ENCODE measurements around the gene LRRC75B. TPM values are rescaled to one million over a fixed set of nuclear protein-coding genes. Genes with fewer than 3 reads are reported as not detected.

LRRC75B gene
- total and polyA plus RNA-seq, 2 of the 8 experiments (the other 6 are each of a cell fraction or from before 2014, with no cell fraction given) = 12.2 to 26.6 TPM

DNA sequence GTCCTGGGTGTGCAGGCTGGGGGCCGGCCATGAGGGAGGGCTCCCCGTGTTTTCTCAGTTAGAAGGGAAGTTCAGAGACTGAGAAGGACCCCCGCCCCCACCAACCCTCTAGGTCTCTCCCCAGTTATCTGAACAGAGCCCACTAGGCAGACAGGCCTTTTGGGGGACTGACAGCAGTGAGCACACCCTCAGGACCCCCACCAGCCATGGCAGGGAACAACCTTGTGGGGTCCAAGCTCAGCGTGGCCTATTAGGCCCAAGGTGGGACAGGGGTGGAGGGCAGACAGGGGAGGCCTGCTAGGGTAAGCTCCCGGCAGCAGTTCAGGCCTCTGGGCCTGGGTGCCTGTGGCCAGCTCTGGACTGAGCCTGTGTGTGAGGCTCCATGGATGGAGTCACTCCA lies 5.6 kb downstream of the LRRC75B start:
- H3K4me2 ChIP-seq (ENCODE audit: insufficient read depth in 1 of 2, low read depth in 2 of 2, low read length in 2 of 2) = no peak overlapping the region
- no peak overlapping the region for H2BK20ac ChIP-seq (ENCODE audit: low read length)
- H3K9me3 ChIP-seq (ENCODE audit: insufficient read depth in 2 of 2, low read depth in 1 of 2, low read length in 1 of 2) = no peaks in the 10 kb centered on the region
- H3K56ac ChIP-seq (replicated peaks; ENCODE audit: insufficient read length, low read depth, low read length) = no peak overlapping the region
- no peak overlapping the region for H2BK12ac ChIP-seq (ENCODE audit: low read depth, low read length)
- H3K18ac ChIP-seq (ENCODE audit: extremely low read depth, low read length) = no peak overlapping the region
- no peak overlapping the region for H4K91ac ChIP-seq (replicated peaks; ENCODE audit: insufficient read length, low read length)
- no peak overlapping the region for H4K8ac ChIP-seq (ENCODE audit: extremely low read depth, insufficient read depth, low read length)
- H3K14ac ChIP-seq (ENCODE audit: insufficient read length) = no peak overlapping the region
- H3K79me1 ChIP-seq (ENCODE audit: low read depth, low read length) = no peaks in the 10 kb centered on the region; the same call in 1 of the 2 replicates
- no peak overlapping the region for H3K27ac ChIP-seq (ENCODE audit: low read depth, low read length)
- H3K4me1 ChIP-seq (replicated peaks in 1 of 4; ENCODE audit: control insufficient read depth in 3 of 4, insufficient read depth in 4 of 4, low read length in 3 of 4) = peaks cover 0 to 5% (median 2%) of the 10 kb centered on the region in 4 experiments; a peak in 5 of 7 replicates
- no peaks in the 10 kb centered on the region for H3K79me2 ChIP-seq (ENCODE audit: control insufficient read depth in 1 of 2, insufficient read depth in 2 of 2, low read length in 2 of 2)
- no peaks in the 10 kb centered on the region for H3K23me2 ChIP-seq (ENCODE audit: low read depth, low read length)
- H3K4ac ChIP-seq (replicated peaks; ENCODE audit: insufficient read length, low read depth, low read length) = no peak overlapping the region
- H3K36me3 ChIP-seq (ENCODE audit: control insufficient read depth in 2 of 4, insufficient read depth in 4 of 4, low read length in 3 of 4) = peaks cover 0 to 5% (median under 1%) of the 10 kb centered on the region in 4 experiments; a peak in 3 of 8 replicates
- CTCF ChIA-PET (ENCODE audit: partially characterized antibody) = interaction anchor here (1.4 kb wide), 1 partner anchor 12 kb away, joined by 4 read pairs; no protein-coding TSS in a partner anchor
- H2BK120ac ChIP-seq (replicated peaks; ENCODE audit: low read depth, low read length) = no peak overlapping the region
- POLR2A ChIA-PET (ENCODE audit: partially characterized antibody) = interaction anchor here (1.1 to 1.9 kb wide), 4 partner anchors 10 to 31 kb away, joined by 5 to 7 read pairs (median 6); partner anchors contain the start of gene SNRPD3
- H3K4me3 ChIP-seq (ENCODE audit: extremely low read depth in 1 of 4, insufficient read depth in 2 of 4, low read depth in 3 of 4, low read length in 4 of 4) = no peak overlapping the region
- no peak overlapping the region for H3K9ac ChIP-seq (replicated peaks in 1 of 4; ENCODE audit: extremely low read depth in 1 of 4, low read depth in 3 of 4, low read length in 3 of 4)
- peaks cover 0 to 2% of the 10 kb centered on the region in 2 experiments for H4K20me1 ChIP-seq (replicated peaks in 1 of 2; ENCODE audit: control insufficient read depth in 1 of 2, insufficient read depth in 2 of 2, low read length in 2 of 2)
- DNase-seq (ENCODE audit: low read depth in 1 of 2, low spot score in 2 of 2) = no peak
- no peak overlapping the region for H3K23ac ChIP-seq (ENCODE audit: insufficient read length)
- no peak overlapping the region for H2AK5ac ChIP-seq (ENCODE audit: low read depth, low read length)
- H2BK15ac ChIP-seq (ENCODE audit: low read length) = no peak overlapping the region
- no peaks in the 10 kb centered on the region for H3K27me3 ChIP-seq (replicated peaks in 1 of 4; ENCODE audit: control insufficient read depth in 3 of 4, extremely low read depth in 1 of 4, insufficient read depth in 3 of 4, low read length in 3 of 4)
- H4K5ac ChIP-seq (ENCODE audit: insufficient read length, low read depth, low read length) = no peak overlapping the region
- no peak overlapping the region for H2BK5ac ChIP-seq (ENCODE audit: low read depth, low read length)
- FAIRE-seq = no peak
- WGBS, 2 experiments (ENCODE audit: extremely low coverage in 1 of 2, insufficient coverage in 1 of 2, insufficient read length in 1 of 2, insufficient replicate concordance in 2 of 2, low coverage in 1 of 2, low lambda C conversion rate in 2 of 2, missing lambda C conversion rate in 1 of 2) = 91% methylated on average over 5 of the region's 5 CpGs; no CpG with 5 or more reads in 1 of the 2 experiments
- H2AFZ ChIP-seq (ENCODE audit: low read length) = no peak overlapping the region
- TF ChIP-seq POU5F1 (IDR thresholded peaks at IDR 0.05; ENCODE audit: low read depth, low read length) = no peak
- TF ChIP-seq SUZ12 (IDR thresholded peaks at IDR 0.05; ENCODE audit: low read length) = no peak
- no peak for TF ChIP-seq SP4 (IDR thresholded peaks at IDR 0.05; ENCODE audit: low read length)
- TF ChIP-seq EGR1 (IDR thresholded peaks at IDR 0.05; ENCODE audit: borderline replicate concordance, low read depth, low read length) = no peak
- TF ChIP-seq ATF3 (IDR thresholded peaks at IDR 0.05; ENCODE audit: insufficient read depth, low read depth, low read length) = no peak
- TF ChIP-seq TEAD4 (IDR thresholded peaks at IDR 0.05; ENCODE audit: low read depth, low read length) = no peak
- no peak for TF ChIP-seq SIN3A (conservative IDR thresholded peaks at IDR 0.05 in 1 of 2, IDR thresholded peaks at IDR 0.05 in 1 of 2; ENCODE audit: low read depth in 1 of 2, low read length in 2 of 2)
- TF ChIP-seq PHF8 (conservative IDR thresholded peaks at IDR 0.05; ENCODE audit: low read depth, low read length) = no peak
- no peak for TF ChIP-seq RBBP5 (IDR thresholded peaks at IDR 0.05; ENCODE audit: borderline replicate concordance, low read depth, low read length)
- TF ChIP-seq EP300 (IDR thresholded peaks at IDR 0.05; ENCODE audit: borderline replicate concordance in 1 of 2, low read depth in 2 of 2, low read length in 2 of 2) = no peak
- TF ChIP-seq, protein P1, sequence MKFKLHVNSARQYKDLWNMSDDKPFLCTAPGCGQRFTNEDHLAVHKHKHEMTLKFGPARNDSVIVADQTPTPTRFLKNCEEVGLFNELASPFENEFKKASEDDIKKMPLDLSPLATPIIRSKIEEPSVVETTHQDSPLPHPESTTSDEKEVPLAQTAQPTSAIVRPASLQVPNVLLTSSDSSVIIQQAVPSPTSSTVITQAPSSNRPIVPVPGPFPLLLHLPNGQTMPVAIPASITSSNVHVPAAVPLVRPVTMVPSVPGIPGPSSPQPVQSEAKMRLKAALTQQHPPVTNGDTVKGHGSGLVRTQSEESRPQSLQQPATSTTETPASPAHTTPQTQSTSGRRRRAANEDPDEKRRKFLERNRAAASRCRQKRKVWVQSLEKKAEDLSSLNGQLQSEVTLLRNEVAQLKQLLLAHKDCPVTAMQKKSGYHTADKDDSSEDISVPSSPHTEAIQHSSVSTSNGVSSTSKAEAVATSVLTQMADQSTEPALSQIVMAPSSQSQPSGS (IDR thresholded peaks at IDR 0.05; ENCODE audit: low read length) = no peak
